Right ventricle myocardium inferior (tissue), 1 donor: ENCODE measurements around the gene CGREF1. TPM values are rescaled to one million over a fixed set of nuclear protein-coding genes. Genes with fewer than 3 reads are reported as not detected.
A peak's percentile ranks its signal among the peaks of the same experiment; 100 is the strongest.

Experiments used
- ATAC-seq: fragments of 200-7000 bp; cut with Tn5 transposase; one replicate; pipeline ENCODE4 v1.9.1; 2020; ENCODE audit warnings: mild to moderate bottlenecking, moderate library complexity
- DNase-seq: peaks from one replicate; pipeline ENCODE4 v3.0.0; 2021; ENCODE audit errors: missing footprints
- intact Hi-C: fragments of 100-400 bp; cut with DNase I; formaldehyde crosslinking; loops from one replicate; pipeline ENCODE4 v1.11.0; 2022
- total RNA-seq: library from RNA; stranded (reverse); fragmentation: NEBNext Ultra II Directional; extraction: Animal tissue kit (Norgen Biotek cat#: 25700); gene quantifications from one replicate; pipeline ENCODE4 v1.2.1, GENCODE V29; 2021
- donor health status: DM: no; HTN: yes; CAD: no; lungs with severe emphysema.

The CGREF1 gene
- total RNA-seq, 1 donor from 2014 or later: 0.84 TPM

DNA sequence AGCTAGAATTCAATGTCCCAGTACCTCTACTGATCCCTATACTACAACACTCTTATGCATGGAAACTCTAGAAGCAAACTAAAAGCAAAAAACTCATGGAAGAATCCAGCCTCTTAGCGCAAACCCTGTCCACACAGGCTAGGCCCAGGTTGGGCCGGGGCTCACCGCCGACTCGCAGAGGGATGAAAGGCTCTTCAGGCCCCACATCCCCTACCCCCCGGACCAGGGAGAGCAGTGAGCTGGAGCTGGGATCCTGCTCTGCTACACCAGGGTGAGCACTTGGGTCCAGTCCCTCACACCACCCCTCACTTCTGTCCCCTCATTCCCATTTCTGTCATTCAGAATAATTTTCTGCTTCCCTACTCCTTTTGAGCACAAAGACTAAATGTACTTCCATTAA is 49.5 kb downstream of the CGREF1 start:
- intact Hi-C loops: no loop called here
- DNase-seq (no peak), ATAC-seq (no peak)

DNA sequence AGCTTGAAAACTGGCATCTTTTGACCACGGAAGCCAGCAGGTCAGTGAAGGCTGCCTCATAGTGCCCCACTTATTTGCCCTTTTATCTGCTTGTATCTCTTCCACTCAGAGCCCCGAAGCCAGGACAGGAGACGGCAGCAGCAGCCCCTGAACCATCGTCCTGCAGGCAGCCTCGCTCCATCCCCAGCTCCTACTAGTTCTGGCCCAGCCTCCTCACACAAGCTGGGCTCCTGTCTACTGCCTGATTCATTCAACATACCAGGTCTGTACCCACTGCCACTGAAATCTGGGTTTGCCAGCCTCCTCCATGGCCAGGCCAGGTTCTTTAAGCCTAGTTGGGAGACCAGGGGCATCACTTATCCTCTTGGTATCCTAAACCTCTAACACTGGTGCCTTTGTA is 51.5 kb downstream of the CGREF1 start:
- DNase-seq: no peak
- ATAC-seq: no peak
- intact Hi-C loops: no loop called here

DNA sequence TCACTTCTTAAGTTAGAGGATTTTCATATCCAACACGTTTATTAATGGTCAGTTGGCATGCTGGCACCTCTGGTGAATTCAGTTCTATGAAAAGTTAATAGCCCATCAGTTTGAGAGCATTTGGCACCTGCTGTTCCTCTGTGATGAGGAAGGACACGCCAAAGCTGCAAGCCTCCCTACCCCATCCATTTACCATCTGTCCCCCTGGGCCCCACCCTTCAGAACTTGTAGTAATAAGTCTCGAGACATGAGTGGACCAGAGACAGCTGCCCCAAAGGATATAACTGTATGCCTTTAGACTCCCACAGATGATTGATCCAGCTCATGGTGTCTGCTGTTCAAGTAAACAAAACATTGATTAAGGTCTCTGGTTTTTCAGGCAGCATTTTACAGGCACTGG is 53.8 kb downstream of the CGREF1 start:
- ATAC-seq (no peak), DNase-seq (no peak)
- intact Hi-C loops: no loop called here

DNA sequence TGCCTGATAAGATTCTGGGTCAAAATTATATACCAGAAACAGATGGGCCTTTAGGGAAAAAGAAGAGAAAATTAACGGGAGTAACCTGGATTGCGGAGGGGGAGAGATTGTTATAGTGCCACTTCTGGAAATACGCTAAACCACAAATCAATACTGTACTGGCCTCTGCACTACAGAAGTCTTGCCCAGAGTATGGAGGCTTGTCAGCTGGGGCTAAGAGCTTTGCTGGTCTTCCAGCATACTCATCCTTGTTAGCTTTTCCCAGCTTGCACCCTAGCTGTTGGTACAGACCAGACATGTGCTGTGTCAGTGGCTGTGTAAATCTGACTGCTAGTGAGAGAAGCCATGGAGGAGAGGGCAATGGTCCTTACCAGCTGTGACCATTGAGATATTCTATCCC is 58.6 kb downstream of the CGREF1 start:
- ATAC-seq (no peak), DNase-seq (no peak)
- intact Hi-C loops: no loop called here

DNA sequence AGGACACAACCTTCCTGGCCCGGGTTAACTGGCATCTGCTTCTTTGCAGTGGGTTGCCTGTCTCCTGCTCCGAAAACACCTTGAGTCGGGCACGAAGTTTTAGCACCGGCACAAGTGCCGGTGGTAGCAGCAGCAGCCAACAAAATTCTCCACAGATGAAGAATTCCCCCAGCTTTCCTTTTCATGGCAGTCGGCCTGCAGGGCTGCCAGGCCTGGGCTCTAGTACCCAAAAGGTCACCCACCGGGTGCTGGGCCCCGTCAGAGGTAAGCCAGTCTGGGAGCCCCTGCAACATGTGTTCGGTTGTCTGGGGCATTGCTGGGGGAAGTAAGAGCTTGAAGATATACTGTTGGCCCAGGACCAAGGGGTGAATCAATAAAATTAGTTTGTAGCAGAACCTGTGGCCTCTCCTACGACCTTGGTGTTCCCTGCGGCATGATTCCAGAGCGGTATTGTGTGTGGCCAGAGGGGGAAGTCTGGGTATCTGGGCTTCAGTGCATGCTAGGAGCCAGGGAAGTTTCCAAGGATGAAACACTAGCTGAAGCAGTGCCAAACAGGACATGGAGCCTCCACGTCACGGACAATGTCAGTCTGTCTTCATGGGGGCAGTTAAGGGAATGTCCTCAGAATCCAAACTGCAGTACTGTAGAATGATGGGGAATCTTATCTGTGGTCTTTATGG is 59.6 kb downstream of the CGREF1 start:
- intact Hi-C loops: no loop called here
- ATAC-seq: no peak
- DNase-seq: no peak

DNA sequence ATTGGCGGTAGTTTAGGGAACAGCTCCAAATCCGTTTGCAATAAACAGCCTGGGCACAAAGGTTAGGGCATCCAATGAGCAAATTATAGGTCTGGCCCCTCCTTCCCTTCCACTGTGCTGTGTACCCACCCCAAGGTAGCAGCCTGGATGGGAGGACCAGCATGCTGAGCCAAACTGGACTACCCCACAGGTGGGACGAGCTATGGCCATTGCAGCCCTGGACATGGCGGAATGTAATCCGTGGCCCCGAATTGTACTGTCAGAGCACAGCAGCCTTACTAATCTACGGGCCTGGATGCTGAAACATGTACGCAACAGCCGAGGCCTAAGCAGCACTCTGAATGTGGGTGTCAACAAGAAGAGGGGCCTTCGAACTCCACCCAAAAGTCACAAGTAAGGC is 60.7 kb downstream of the CGREF1 start:
- intact Hi-C loops: no loop called here

DNA sequence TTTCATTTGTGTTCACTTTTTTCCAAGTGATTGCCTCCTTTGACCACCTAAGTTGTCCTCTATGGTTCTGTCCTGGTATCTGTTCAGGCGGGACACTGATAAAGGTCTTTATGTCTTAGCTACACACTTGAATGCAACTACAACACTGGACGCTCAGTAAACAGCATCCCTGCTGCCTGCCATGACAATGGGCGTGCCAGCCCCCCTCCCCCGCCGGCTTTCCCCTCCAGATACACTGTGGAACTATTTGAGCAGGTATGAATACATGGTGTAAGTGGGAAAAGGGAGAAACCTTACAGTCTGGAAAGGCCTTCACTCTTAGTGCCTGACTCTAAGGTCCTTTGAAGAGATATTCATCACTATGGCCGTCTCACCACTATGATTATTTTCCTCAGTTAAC is 61.7 kb downstream of the CGREF1 start:
- DNase-seq: no peak
- ATAC-seq: no peak
- intact Hi-C loops: no loop called here

More for the DNA sequence above, 60.7 kb downstream of the CGREF1 start:
- ATAC-seq: no peak
- no peak for DNase-seq

DNA sequence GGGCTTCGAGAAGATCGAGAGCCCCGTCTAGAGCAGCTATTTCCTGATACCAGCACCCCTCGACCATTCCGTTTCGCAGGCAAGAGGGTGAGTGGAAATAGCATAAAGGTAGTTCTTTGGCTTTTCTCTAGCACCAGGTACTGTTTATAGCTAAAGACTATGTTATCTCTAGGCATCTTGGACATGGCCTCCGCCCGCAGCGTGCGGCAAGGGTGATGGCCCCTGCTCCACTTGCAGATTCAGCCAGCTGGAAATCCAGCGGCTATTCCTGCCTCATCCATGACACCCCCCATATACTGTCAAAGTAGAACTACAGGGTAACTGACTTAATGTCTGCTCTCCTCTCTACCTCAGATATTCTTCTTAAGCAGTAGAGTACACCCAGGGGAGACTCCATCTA is 64.2 kb downstream of the CGREF1 start:
- no peak for DNase-seq
- intact Hi-C loops: no loop called here
- no peak for ATAC-seq

DNA sequence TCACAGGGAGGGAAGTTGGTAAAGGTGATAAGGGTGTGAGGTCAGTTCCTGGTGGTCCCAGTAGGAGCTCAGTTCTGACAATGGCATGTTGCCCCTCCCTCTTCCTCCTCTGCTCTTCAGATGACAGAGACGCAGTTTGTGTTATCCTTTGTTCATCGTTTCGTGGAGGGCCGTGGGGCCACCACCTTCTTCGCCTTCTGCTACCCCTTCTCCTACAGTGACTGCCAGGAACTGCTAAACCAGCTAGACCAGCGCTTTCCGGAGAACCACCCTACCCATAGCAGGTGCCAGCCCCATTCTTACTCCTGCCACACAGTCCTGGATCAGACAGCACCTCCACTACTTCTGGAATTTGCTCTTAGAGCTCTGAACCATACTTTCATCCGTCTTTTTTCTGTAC is 65.2 kb downstream of the CGREF1 start:
- intact Hi-C loops: no loop called here
- ATAC-seq (no peak), DNase-seq (no peak)

DNA sequence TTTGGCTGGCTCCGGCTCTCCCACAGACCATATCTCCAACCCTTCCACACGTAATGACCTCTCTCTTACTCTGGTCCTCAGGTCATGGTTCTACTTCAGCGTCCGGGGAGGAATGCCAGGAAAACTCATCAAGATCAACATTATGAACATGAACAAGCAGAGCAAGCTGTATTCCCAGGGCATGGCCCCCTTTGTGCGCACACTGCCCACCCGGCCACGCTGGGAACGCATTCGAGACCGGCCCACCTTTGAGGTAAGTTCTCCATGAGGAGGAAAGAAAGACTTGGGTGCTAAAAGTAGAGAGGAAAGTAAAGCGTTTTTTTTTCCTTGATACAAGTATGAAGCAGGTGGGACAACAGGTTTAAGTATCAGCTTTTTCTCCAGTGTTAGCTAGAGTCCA is 65.6 kb downstream of the CGREF1 start:
- intact Hi-C loops: no loop called here
- no peak for ATAC-seq

DNA sequence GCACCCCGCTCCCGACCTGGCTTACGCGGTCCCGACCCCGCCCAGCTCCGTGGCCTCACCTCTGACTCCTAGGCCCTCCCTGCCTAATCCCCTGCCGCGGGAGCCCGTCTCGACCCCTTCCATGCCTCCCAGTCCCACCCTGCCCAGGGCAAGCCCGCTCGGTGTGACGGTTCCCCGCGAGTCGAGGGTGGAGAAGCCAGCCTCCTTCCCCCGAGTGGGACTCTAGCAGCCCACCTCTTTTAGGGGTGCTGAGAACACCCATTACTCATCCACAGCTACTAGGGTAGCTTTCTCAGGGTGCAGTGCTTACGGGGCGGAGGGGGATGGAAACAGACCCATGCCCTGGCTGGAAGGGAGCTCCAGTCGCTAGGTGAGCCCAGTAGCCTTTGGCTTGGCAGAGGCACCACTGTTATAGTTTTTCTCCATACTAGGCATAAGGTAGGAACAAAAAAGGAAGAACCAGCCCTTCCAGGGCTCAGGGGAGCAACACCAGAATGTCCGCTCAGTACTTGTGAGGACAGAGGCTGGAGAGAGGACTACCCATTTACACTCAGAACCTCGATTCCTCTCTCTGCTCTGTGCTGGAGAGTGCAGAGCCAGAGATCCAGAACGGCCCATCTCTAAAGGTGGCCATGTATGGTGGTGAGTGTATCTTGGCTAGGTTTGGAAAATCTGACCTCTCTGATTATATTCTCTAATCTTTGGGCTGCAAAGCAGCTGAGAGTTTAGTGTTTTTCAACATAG is 66.9 kb downstream of the CGREF1 start:
- DNase-seq: no peak
- intact Hi-C loops: loop anchor here (1.0 to 2.0 kb wide), 3 partner anchors 19 to 34 kb away; partner anchors contain the start of genes KHK, OST4 and TMEM214
- peak; percentile 6 for ATAC-seq

More for the DNA sequence above, 65.6 kb downstream of the CGREF1 start:
- no peak for DNase-seq

DNA sequence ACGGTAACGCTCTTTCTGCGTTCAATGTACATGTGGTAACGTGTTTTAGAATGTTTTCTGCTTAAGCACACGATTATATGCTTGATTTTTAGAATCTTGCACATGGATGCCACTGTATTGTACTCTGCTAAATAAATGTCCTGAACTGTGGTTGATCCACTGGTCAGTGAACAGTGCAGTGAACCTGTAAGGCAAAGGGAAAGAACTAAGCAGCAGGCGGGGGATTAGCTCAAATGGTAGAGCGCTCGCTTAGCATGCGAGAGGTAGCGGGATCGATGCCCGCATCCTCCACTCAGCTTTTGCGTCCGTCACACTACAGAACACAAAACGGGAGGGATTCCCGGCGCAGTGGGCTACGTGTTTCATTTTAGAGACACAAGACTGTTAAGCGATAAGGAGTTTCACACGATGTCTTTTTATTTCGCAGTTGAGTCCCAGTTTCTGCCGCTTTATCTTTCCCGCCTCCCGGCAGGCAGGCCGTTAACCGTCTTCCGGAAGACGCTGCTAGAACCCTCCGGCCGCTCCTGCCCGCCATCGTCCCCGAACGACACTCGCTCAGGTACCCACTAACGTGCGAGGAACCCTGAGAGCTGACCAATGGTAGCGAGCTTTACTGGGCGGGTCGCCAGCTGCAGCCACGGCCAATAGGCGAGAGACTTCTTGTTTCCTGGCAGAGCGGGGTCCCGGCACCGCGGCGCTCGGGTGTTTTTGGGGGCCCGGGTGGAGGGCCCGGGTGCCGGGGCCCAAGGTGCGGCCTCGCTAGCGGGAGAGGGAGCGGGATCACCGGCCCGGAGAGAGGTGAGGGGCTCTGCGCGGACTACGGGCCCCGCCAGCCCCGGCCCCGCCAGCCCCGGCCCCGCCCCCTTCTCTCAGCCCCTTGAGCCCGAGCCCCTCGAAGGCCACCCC is 67.7 kb downstream of the CGREF1 start, which contains the start of gene AGBL5:
Gene AGBL5 (plus strand): TSS at position 673 of the 906 bp plus-strand sequence. CDS start 1,291 bp downstream, outside the sequence.
- intact Hi-C loops: loop anchor here (1.0 to 2.0 kb wide), 3 partner anchors 18 to 35 kb away; partner anchors contain the start of genes KHK, OST4 and TMEM214
- ATAC-seq: peak; percentile 83
- peak; percentile 95 for DNase-seq

Other genes starting within 250 kb of the CGREF1 start
- 58.9 TPM for gene MAPRE3, start 148.5 kb downstream of the CGREF1 start, total RNA-seq
- 32.7 TPM for gene TMEM214, start 86.2 kb downstream of the CGREF1 start, total RNA-seq
- gene AGBL5, start 67.5 kb downstream of the CGREF1 start, total RNA-seq: 9.9 TPM
- gene OST4, start 47.5 kb downstream of the CGREF1 start, total RNA-seq: 411 TPM
- 25.8 TPM for gene EMILIN1, start 40.5 kb downstream of the CGREF1 start, total RNA-seq
- 4.5 TPM for gene KHK, start 32.4 kb downstream of the CGREF1 start, total RNA-seq
- gene ABHD1, start 4.7 kb upstream of the CGREF1 start, total RNA-seq: 2.4 TPM
- gene PREB, start 15.5 kb upstream of the CGREF1 start, total RNA-seq: 54.5 TPM
- gene PRR30, start 20.3 kb upstream of the CGREF1 start, total RNA-seq: not detected
- gene TCF23, start 29.9 kb upstream of the CGREF1 start, total RNA-seq: 0.16 TPM
- gene ATRAID, start 92.9 kb upstream of the CGREF1 start, total RNA-seq: 115 TPM
- gene SLC5A6, start 93.1 kb upstream of the CGREF1 start, total RNA-seq: 12.3 TPM
- 9.4 TPM for gene CAD, start 98.2 kb upstream of the CGREF1 start, total RNA-seq
- 10.1 TPM for gene SLC30A3, start 143.9 kb upstream of the CGREF1 start, total RNA-seq
- 1.9 TPM for gene DNAJC5G, start 156.3 kb upstream of the CGREF1 start, total RNA-seq
- gene TRIM54, start 163.3 kb upstream of the CGREF1 start, total RNA-seq: 282 TPM
- gene UCN, start 189.3 kb upstream of the CGREF1 start, total RNA-seq: 0.84 TPM
- 48.0 TPM for gene MPV17, start 204.0 kb upstream of the CGREF1 start, total RNA-seq
- gene GTF3C2, start 237.6 kb upstream of the CGREF1 start, total RNA-seq: 17.3 TPM